Fibroblast of the aortic adventitia (primary cell): Measurements from ENCODE around the gene SETD6. TPM values are rescaled to one million over a fixed set of nuclear protein-coding genes. Genes with fewer than 3 reads are reported as not detected.
"Not testable (repeated sequence)": the region's sequence is repeated elsewhere in the genome, so short reads cannot be mapped to it uniquely, and the experiment has no call there.

Experiments
- DNase-seq: peaks from one replicate; pipeline ENCODE4 v3.0.0-alpha.2; 2010; ENCODE audit warnings: low read depth
- H3K4me3 ChIP-seq: 2 replicates; pipeline ENCODE4 v1.5.1; 2011; ENCODE audit warnings: low read depth, mild to moderate bottlenecking, control low read depth, low read length, moderate library complexity
- small RNA-seq: library from RNA; depleted of rRNA; stranded (forward); fragments of <200 nt; gene quantifications from one replicate; pipeline ENCODE3, GENCODE V24; 2012
- total RNA-seq: library from RNA; depleted of rRNA; stranded (reverse); fragments of >200 nt; gene quantifications from 2 replicates; pipeline ENCODE4 v1.2.3, GENCODE V29; 2012; ENCODE audit warnings: low replicate concordance
- TF ChIP-seq, protein P1 (sequence below): IDR thresholded peaks from 2 replicates; pipeline ENCODE4 v1.5.1; 2011; ENCODE audit warnings: mild to moderate bottlenecking, low read length, control low read depth, inconsistent platforms; ENCODE audit not compliant: insufficient read depth

The SETD6 gene
- total RNA-seq, 1 donor, result 11.7 TPM

DNA sequence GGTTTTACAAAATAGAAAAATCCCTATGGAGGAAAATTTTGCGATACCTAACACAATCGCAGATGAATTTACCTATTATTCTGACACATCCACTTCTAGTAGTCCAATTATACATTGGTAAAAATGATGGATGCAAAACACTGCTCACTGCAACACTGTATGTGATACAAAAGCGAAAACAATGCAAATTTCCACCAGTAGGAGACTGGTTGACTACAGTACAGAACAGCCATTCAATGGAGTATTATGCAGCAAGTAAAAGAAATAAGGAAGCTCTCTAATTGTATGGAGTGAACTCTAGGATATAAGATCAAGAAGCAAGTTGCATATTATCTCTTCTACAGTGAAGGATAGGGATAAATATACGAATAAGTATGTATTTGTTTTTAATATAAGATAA lies 48.5 kb downstream of the SETD6 start:
- H3K4me3 ChIP-seq, result no peak overlapping the region
- DNase-seq, result no peak
- TF ChIP-seq, protein P1, sequence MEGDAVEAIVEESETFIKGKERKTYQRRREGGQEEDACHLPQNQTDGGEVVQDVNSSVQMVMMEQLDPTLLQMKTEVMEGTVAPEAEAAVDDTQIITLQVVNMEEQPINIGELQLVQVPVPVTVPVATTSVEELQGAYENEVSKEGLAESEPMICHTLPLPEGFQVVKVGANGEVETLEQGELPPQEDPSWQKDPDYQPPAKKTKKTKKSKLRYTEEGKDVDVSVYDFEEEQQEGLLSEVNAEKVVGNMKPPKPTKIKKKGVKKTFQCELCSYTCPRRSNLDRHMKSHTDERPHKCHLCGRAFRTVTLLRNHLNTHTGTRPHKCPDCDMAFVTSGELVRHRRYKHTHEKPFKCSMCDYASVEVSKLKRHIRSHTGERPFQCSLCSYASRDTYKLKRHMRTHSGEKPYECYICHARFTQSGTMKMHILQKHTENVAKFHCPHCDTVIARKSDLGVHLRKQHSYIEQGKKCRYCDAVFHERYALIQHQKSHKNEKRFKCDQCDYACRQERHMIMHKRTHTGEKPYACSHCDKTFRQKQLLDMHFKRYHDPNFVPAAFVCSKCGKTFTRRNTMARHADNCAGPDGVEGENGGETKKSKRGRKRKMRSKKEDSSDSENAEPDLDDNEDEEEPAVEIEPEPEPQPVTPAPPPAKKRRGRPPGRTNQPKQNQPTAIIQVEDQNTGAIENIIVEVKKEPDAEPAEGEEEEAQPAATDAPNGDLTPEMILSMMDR, result peak; percentile 8

DNA sequence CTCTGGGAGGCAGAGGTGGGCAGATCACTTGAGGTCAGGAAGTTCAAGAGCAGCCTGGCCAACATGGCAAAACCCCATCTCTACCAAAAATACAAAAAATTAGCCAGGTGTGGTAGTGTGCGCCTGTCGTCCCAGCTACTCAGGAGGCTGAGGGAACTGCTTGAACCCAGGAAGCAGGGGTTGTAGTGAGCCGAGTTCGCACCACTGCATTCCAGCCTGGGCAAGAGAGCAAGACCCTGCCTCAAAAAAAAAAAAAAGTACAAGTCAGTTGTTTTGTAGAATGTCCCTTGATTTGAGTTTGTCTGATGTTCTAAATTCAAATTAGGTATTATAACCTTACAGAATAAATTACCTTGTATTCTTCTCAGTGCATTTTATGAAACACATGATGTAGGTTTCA lies 50.4 kb downstream of the SETD6 start:
- not testable (repeated sequence) for H3K4me3 ChIP-seq, DNase-seq

Small RNA genes lying within 50 kb of the gene (small RNA-seq; reads per million reads assigned to genes)
- gene RNU6-103P (not detected), gene SNORA46 (688 reads per million, percentile 99 among the genes with 10 or more reads in this experiment), gene SNORA50A (not detected)

Other genes starting within 250 kb of the SETD6 start
- gene PRSS54, start 220.5 kb upstream of the SETD6 start, total RNA-seq, result not detected in 2 replicates
- 2.1 and 10.7 TPM in 2 replicates for gene GINS3, start 123.0 kb upstream of the SETD6 start, total RNA-seq
- 5.0 and 5.2 TPM in 2 replicates for gene NDRG4, start 15.4 kb upstream of the SETD6 start, total RNA-seq
- 78.1 and 136 TPM in 2 replicates for gene CNOT1, start 114.3 kb downstream of the SETD6 start, total RNA-seq
- gene SLC38A7, start 169.3 kb downstream of the SETD6 start, total RNA-seq, result 17.3 and 27.4 TPM in 2 replicates
- gene GOT2, start 218.8 kb downstream of the SETD6 start, total RNA-seq, result 13.1 and 29.9 TPM in 2 replicates